WTC11 (cell line): ENCODE data around the gene SLC9A9. TPM values are rescaled to one million over a fixed set of nuclear protein-coding genes. Genes with fewer than 3 reads are reported as not detected.

ENCODE experiments used
- ATAC-seq: fragments of 200-7000 bp; cut with Tn5 transposase; 2 replicates; pipeline ENCODE4 v1.10.0; 2021; ENCODE audit warnings: mild to moderate bottlenecking, moderate library complexity
- CTCF ChIA-PET: fragments of 300-600 bp; sonication (Branson Sonifier 250); formaldehyde crosslinking; loops from one replicate; lab custom pipeline; 2021; ENCODE audit warnings: antibody characterized with exemption; lab: Charles Lee
- POLR2A ChIA-PET: fragments of 350-600 bp; sonication (Branson Sonifier 250); formaldehyde crosslinking; loops from one replicate; lab custom pipeline; 2021; ENCODE audit warnings: antibody characterized with exemption; lab: Charles Lee
- DNase-seq: peaks from one replicate; pipeline ENCODE4 v3.0.0; 2021; ENCODE audit warnings: low spot score
- H3K27ac Mint-ChIP-seq: 2 replicates; pipeline ENCODE4 v1.8.0; 2021; ENCODE audit warnings: mixed read lengths
- H3K27me3 Mint-ChIP-seq: 2 replicates; pipeline ENCODE4 v1.8.0; 2021; ENCODE audit warnings: low read depth, mild to moderate bottlenecking, moderate library complexity, mixed read lengths
- H3K36me3 Mint-ChIP-seq: 2 replicates; pipeline ENCODE4 v1.8.0; 2021; ENCODE audit warnings: mixed read lengths
- H3K4me1 Mint-ChIP-seq: 2 replicates; pipeline ENCODE4 v1.8.0; 2022; ENCODE audit warnings: mixed read lengths
- H3K4me3 Mint-ChIP-seq: 2 replicates; pipeline ENCODE4 v1.8.0; 2021; ENCODE audit warnings: mild to moderate bottlenecking, moderate library complexity, mixed read lengths
- H3K9me3 Mint-ChIP-seq: 2 replicates; pipeline ENCODE4 v1.8.0; 2021; ENCODE audit warnings: mixed read lengths
- ARID4B ChIP-seq: sonication (generic); formaldehyde crosslinking; IDR thresholded peaks from 2 replicates; pipeline ENCODE4 v1.8.0; 2023; ENCODE audit warnings: missing genetic modification reagents, mild to moderate bottlenecking, borderline replicate concordance
- ATF1 ChIP-seq: sonication (generic); formaldehyde crosslinking; IDR thresholded peaks from 2 replicates; pipeline ENCODE4 v1.8.1; 2023; ENCODE audit warnings: mild to moderate bottlenecking, moderate library complexity, missing genetic modification reagents
- ATF2 ChIP-seq: sonication (generic); formaldehyde crosslinking; IDR thresholded peaks from 2 replicates; pipeline ENCODE4 v1.8.1; 2022; ENCODE audit warnings: low read depth, missing genetic modification reagents, borderline replicate concordance
- CREB1 ChIP-seq: sonication (generic); formaldehyde crosslinking; IDR thresholded peaks from 2 replicates; pipeline ENCODE4 v1.8.0; 2023; ENCODE audit warnings: mild to moderate bottlenecking, missing genetic modification reagents
- CTCF ChIP-seq: fragments of 200-600 bp; IDR thresholded peaks from 2 replicates; pipeline ENCODE4 v1.8.0; 2022; ENCODE audit warnings: antibody characterized with exemption
- EMX1 ChIP-seq: fragments of 250-450 bp; sonication (Bioruptor Pico); IDR thresholded peaks from 2 replicates; pipeline ENCODE4 v1.8.0; 2021; ENCODE audit warnings: mild to moderate bottlenecking
- FOXJ3 ChIP-seq: sonication (generic); formaldehyde crosslinking; IDR thresholded peaks from 2 replicates; pipeline ENCODE4 v1.9.0; 2021; ENCODE audit warnings: missing genetic modification reagents, mild to moderate bottlenecking, borderline replicate concordance
- MAX ChIP-seq: sonication (generic); formaldehyde crosslinking; IDR thresholded peaks from 2 replicates; pipeline ENCODE4 v1.8.0; 2022; ENCODE audit warnings: mild to moderate bottlenecking, missing genetic modification reagents
- MXD4 ChIP-seq: fragments of 250-450 bp; sonication (Bioruptor Pico); IDR thresholded peaks from 2 replicates; pipeline ENCODE4 v1.8.0; 2021; ENCODE audit warnings: mild to moderate bottlenecking, moderate library complexity, borderline replicate concordance
- MYBL2 ChIP-seq: sonication (generic); formaldehyde crosslinking; IDR thresholded peaks from 2 replicates; pipeline ENCODE4 v1.8.1; 2023; ENCODE audit warnings: mild to moderate bottlenecking, moderate library complexity, missing genetic modification reagents
- NR2C2 ChIP-seq: sonication (generic); formaldehyde crosslinking; IDR thresholded peaks from 2 replicates; pipeline ENCODE4 v1.8.0; 2022; ENCODE audit warnings: mild to moderate bottlenecking, missing genetic modification reagents
- NR3C1 ChIP-seq: sonication (generic); formaldehyde crosslinking; conservative IDR thresholded peaks from 2 replicates; pipeline ENCODE4 v1.8.1; 2023; ENCODE audit warnings: low read depth, mild to moderate bottlenecking, missing genetic modification reagents
- PREB ChIP-seq: sonication (generic); formaldehyde crosslinking; IDR thresholded peaks from 2 replicates; pipeline ENCODE4 v1.8.1; 2022; ENCODE audit warnings: mild to moderate bottlenecking, missing genetic modification reagents, moderate library complexity, borderline replicate concordance
- TP53 ChIP-seq: sonication (generic); formaldehyde crosslinking; IDR thresholded peaks from 2 replicates; pipeline ENCODE4 v1.8.1; 2023; ENCODE audit warnings: mild to moderate bottlenecking, missing genetic modification reagents
- USF2 ChIP-seq: sonication (generic); formaldehyde crosslinking; IDR thresholded peaks from 2 replicates; pipeline ENCODE4 v1.8.1; 2023; ENCODE audit warnings: mild to moderate bottlenecking, missing genetic modification reagents, moderate library complexity
- ZMAT4 ChIP-seq: fragments of 250-450 bp; sonication (Bioruptor Pico); IDR thresholded peaks from 2 replicates; pipeline ENCODE4 v1.9.0; 2021; ENCODE audit warnings: mild to moderate bottlenecking
- ZNF121 ChIP-seq: sonication (generic); formaldehyde crosslinking; IDR thresholded peaks from 2 replicates; pipeline ENCODE4 v1.8.0; 2023; ENCODE audit warnings: missing genetic modification reagents
- ZNF219 ChIP-seq: sonication (generic); formaldehyde crosslinking; IDR thresholded peaks from 2 replicates; pipeline ENCODE4 v1.8.0; 2023; ENCODE audit warnings: missing genetic modification reagents, mild to moderate bottlenecking, borderline replicate concordance
- ZNF396 ChIP-seq: fragments of 250-450 bp; sonication (Bioruptor Pico); IDR thresholded peaks from 2 replicates; pipeline ENCODE4 v1.8.0; 2021; ENCODE audit warnings: mild to moderate bottlenecking, moderate library complexity, borderline replicate concordance
- ZNF425 ChIP-seq: fragments of 250-450 bp; sonication (Bioruptor Pico); conservative IDR thresholded peaks from 2 replicates; pipeline ENCODE4 v1.9.0; 2021; ENCODE audit warnings: mild to moderate bottlenecking
- total RNA-seq: library from RNA; stranded (reverse); gene quantifications from 3 replicates; pipeline ENCODE4 v1.2.3, GENCODE V29; 2021

SLC9A9 gene
- total RNA-seq, 1 experiment from 2014 or later, result 1.2 TPM

- H3K9me3 Mint-ChIP-seq, result peaks cover 22% of the 10 kb centered on the region
- H3K27ac Mint-ChIP-seq, result no peak overlapping the region
- H3K36me3 Mint-ChIP-seq, result no peaks in the 10 kb centered on the region
- no peak for ATAC-seq
- H3K4me3 Mint-ChIP-seq, result no peak overlapping the region
- no peaks in the 10 kb centered on the region for H3K27me3 Mint-ChIP-seq
- POLR2A ChIA-PET, result no interaction called here
- no peak for TF ChIP-seq ZNF396
- TF ChIP-seq ATF2 (CRISPR knock-in tag), result no peak
- TF ChIP-seq MXD4, result no peak
- no peak for TF ChIP-seq TP53 (CRISPR knock-in tag)
- TF ChIP-seq ZNF121 (CRISPR knock-in tag), result no peak
- no peak for TF ChIP-seq ATF1 (CRISPR knock-in tag)
- TF ChIP-seq ZNF425 (CRISPR knock-in tag), result no peak
- TF ChIP-seq NR3C1, result no peak
- no peak for TF ChIP-seq CTCF
- no peak for TF ChIP-seq MYBL2 (CRISPR knock-in tag)
- TF ChIP-seq ARID4B (CRISPR knock-in tag), result no peak
- TF ChIP-seq ZNF219 (CRISPR knock-in tag), result no peak
- TF ChIP-seq FOXJ3 (CRISPR knock-in tag), result no peak
- no peak for TF ChIP-seq USF2 (CRISPR knock-in tag)
- TF ChIP-seq ZMAT4, result no peak
- no peak for TF ChIP-seq PREB (CRISPR knock-in tag)
- TF ChIP-seq MAX (CRISPR knock-in tag), result no peak
- TF ChIP-seq EMX1, result no peak
- TF ChIP-seq CREB1 (CRISPR knock-in tag), result no peak
- TF ChIP-seq NR2C2 (CRISPR knock-in tag), result no peak
- TF ChIP-seq, all 79 proteins: peak for 0
- no peak for DNase-seq
- CTCF ChIA-PET, result no interaction called here
- no peaks in the 10 kb centered on the region for H3K4me1 Mint-ChIP-seq
Measured at GRCh38 chr3:143235614-143236204, 612.6 kb downstream of the SLC9A9 start.
